HL-60 (cell line): ENCODE results near the gene ADAD1.
A peak's percentile ranks its signal among the peaks of the same experiment; 100 is the strongest.
"Not testable (repeated sequence)": the region's sequence is repeated elsewhere in the genome, so short reads cannot be mapped to it uniquely, and the experiment has no call there.

Experiments
- CTCF ChIP-seq: IDR thresholded peaks from one replicate; pipeline ENCODE4 v1.5.1; 2011; ENCODE audit warnings: low read length, control low read depth, inconsistent platforms; ENCODE audit not compliant: insufficient read depth
- GABPA ChIP-seq: IDR thresholded peaks from 2 replicates; pipeline ENCODE4 v1.6.1; 2012; ENCODE audit warnings: low read depth
- POLR2AphosphoS5 ChIP-seq: IDR thresholded peaks from 2 replicates; pipeline ENCODE4 v1.6.1; 2012; ENCODE audit warnings: low read depth
- SPI1 ChIP-seq: IDR thresholded peaks from 2 replicates; pipeline ENCODE4 v1.6.1; 2012; ENCODE audit warnings: low read depth, mild to moderate bottlenecking, borderline replicate concordance
- TF ChIP-seq, protein P1 (sequence below): IDR thresholded peaks from 2 replicates; pipeline ENCODE4 v1.6.1; 2012; ENCODE audit warnings: low read depth; ENCODE audit not compliant: insufficient replicate concordance

DNA sequence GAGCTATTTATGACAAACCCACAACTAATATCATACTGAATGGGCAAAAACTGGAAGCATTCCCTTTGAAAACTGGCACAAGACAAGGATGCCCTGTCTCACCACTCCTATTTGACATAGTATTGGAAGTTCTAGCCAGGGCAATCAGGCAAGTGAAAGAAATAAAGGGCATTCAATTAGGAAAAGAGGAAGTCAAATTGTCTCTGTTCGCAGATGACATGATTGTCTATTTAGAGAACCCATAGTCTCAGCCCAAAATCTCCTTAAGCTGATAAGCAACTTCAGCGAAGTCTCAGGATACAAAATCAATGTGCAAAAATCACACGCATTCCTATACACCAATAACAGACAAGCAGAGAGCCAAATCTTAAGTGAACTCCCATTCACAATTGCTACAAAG, 10.0 kb upstream of the ADAD1 start:
- TF ChIP-seq CTCF, POLR2AphosphoS5, GABPA: not testable (repeated sequence)
- TF ChIP-seq, protein P1, sequence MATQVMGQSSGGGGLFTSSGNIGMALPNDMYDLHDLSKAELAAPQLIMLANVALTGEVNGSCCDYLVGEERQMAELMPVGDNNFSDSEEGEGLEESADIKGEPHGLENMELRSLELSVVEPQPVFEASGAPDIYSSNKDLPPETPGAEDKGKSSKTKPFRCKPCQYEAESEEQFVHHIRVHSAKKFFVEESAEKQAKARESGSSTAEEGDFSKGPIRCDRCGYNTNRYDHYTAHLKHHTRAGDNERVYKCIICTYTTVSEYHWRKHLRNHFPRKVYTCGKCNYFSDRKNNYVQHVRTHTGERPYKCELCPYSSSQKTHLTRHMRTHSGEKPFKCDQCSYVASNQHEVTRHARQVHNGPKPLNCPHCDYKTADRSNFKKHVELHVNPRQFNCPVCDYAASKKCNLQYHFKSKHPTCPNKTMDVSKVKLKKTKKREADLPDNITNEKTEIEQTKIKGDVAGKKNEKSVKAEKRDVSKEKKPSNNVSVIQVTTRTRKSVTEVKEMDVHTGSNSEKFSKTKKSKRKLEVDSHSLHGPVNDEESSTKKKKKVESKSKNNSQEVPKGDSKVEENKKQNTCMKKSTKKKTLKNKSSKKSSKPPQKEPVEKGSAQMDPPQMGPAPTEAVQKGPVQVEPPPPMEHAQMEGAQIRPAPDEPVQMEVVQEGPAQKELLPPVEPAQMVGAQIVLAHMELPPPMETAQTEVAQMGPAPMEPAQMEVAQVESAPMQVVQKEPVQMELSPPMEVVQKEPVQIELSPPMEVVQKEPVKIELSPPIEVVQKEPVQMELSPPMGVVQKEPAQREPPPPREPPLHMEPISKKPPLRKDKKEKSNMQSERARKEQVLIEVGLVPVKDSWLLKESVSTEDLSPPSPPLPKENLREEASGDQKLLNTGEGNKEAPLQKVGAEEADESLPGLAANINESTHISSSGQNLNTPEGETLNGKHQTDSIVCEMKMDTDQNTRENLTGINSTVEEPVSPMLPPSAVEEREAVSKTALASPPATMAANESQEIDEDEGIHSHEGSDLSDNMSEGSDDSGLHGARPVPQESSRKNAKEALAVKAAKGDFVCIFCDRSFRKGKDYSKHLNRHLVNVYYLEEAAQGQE = not testable (repeated sequence)
- TF ChIP-seq SPI1 = 0 out of 2 replicates have a peak, but pooled peaks have one; percentile 50
